WI38 (cell line): ENCODE data around the gene RAPGEF5.

Experiments
- H3K4me3 ChIP-seq: 2 replicates; pipeline ENCODE4 v1.5.1; 2011; ENCODE audit warnings: low read depth, mild to moderate bottlenecking, control low read depth, low read length
- TF ChIP-seq, protein P1 (sequence below): IDR thresholded peaks from 2 replicates; pipeline ENCODE4 v1.5.1; 2012; ENCODE audit warnings: low read depth, mild to moderate bottlenecking, control low read depth, low read length

RAPGEF5 gene

DNA sequence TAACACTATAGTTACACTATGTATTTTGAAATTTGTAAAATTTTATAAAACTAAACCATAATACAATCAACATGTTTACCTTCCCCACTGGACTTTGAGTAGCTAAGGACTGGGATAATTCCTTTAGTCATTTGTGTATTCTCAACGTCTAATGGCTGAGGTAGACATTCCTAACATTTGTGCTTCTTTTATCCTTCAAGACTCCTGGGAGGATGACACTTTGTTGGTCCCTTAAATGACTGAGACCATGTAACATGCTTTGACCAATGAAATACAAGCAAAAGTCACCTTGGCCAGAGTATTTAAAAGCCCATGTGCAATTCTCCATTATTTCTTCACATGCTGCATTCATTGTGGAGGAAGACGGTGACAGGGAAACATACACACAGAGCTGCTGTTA is 18.5 kb downstream of the RAPGEF5 start:
- TF ChIP-seq, protein P1, sequence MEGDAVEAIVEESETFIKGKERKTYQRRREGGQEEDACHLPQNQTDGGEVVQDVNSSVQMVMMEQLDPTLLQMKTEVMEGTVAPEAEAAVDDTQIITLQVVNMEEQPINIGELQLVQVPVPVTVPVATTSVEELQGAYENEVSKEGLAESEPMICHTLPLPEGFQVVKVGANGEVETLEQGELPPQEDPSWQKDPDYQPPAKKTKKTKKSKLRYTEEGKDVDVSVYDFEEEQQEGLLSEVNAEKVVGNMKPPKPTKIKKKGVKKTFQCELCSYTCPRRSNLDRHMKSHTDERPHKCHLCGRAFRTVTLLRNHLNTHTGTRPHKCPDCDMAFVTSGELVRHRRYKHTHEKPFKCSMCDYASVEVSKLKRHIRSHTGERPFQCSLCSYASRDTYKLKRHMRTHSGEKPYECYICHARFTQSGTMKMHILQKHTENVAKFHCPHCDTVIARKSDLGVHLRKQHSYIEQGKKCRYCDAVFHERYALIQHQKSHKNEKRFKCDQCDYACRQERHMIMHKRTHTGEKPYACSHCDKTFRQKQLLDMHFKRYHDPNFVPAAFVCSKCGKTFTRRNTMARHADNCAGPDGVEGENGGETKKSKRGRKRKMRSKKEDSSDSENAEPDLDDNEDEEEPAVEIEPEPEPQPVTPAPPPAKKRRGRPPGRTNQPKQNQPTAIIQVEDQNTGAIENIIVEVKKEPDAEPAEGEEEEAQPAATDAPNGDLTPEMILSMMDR: no peak
- H3K4me3 ChIP-seq: no peak overlapping the region

DNA sequence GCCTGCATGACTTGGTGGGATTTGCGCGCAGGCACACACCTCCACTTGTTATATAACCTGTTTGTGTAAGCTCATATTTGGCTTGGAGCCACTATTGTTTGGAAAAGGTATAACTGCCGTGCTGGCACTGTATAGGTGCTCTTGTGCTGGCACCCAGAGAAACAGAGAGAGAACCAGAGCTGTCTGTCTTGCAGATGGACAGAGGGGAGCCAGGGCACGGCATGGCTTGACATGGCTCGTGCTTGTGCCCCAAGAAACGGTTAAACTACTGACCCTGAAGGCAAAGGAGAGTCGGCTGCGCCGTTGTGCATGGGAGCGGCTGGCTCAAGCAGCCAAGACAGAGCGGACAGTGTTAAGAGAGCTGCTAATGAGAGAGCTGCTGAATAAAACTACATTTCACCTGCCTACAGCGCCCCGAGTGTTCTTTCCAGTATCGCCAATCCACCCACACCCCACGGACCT is 23.2 kb downstream of the RAPGEF5 start:
- TF ChIP-seq, protein P1: no peak

DNA sequence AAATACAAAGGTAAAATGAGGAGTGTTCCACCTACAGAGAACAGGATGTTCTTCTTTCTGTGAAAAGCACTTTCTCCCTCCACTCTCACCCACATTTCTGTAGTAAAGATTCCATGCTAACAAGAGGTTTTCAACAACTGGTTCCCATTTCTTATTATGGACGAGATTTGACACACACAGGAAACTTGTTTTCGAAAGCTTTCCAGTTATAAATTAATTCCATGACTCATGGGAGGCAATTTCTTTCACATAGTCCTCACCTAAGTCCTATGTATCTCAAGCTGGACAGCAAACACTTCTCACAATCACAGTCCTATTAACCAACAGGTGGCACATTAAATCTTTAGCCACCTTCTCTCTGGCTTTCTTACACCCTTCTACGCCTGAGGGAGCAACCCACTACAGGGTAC is 24.5 kb downstream of the RAPGEF5 start:
- TF ChIP-seq, protein P1: no peak
- no peak overlapping the region for H3K4me3 ChIP-seq

More for the DNA sequence above, 23.2 kb downstream of the RAPGEF5 start:
- H3K4me3 ChIP-seq: no peak overlapping the region

DNA sequence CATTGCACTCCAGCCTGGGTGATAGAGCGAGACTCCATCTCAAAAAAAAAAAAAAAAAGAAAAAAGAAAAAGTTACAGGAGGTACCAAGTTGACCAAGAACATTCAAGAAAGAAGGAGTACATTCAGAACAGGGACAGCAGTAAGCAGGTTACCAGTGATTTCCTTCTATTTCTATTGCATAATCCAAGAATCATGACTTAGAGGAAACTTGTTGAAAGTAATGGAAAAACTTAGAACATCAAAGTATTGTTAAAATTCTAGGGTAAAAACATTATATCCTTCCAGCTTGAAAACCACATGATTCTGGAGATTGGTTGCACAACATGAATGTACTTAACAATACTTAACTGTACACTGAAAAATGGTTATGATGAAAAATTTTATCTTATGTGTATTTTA is 25.2 kb downstream of the RAPGEF5 start:
- H3K4me3 ChIP-seq: no peak overlapping the region
- TF ChIP-seq, protein P1: no peak

DNA sequence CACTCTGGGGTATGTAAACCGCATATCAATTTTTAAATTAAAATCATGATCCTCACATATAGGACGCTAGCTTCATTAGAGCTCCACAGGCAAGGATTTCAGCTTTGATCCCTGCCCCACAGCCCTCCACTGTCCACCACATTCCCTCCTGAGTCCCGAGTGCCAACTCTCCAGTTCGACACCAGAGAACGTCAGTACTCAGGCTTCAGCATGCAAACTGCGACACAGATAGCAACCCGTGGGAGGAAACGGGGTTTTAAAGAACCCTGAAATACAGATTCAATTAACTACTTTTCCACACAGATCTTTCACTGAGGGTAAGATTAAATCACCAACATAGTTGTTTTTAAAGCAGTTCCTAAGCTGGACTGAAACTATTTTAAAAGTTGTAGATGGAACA is 26.1 kb downstream of the RAPGEF5 start:
- TF ChIP-seq, protein P1: no peak
- H3K4me3 ChIP-seq: no peak overlapping the region

DNA sequence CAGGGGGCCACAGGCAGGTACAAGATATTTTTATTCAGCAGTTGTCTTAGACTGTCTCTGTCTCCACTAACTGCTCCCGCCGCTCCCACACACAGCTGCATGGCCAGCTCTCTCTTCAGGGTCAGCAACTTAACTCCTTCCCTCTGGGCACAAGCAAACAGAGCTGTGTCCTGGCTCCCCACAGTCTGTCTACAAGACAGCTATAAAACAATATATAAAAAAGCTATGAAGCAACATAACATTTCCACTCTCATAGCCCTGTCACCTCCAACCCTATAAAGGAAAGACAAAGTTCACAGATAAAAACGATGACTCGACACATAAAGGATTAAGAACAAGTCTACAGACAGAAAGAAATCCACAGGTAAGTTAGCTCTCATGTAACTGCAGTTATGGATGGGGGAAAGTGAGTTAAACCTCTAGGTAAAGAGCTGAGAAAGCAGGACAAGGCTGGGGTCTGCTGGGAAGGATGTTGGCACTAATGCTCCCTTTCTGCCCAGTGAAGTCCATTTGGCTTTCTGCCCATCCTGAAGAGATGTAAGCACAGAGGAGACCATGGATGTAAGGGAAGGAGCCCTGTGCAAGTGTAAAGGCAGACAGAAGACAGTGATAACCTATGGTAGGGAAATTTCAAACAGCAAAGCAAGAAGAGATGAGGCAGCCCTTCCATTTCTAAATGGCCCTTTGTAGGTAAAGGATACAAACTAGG is 27.0 kb downstream of the RAPGEF5 start:
- no peak overlapping the region for H3K4me3 ChIP-seq
- TF ChIP-seq, protein P1: no peak

DNA sequence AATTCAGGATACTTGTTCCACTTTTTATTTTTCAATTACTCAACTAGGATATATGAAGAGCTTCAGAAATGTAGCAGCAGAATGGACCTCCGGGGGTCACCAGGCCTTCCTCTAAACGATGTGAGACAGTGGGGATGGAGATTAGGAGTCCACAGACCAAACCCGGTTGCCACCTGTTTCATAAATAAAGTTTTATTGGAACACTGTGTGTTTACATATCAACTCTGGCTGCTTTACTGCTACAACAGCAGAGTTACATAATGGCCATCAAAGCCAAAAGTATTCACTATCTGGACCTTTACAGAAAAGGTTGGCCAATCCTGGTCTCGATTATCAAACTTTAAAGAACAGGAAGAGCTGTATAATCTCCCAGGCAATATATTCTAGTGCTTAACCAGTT is 30.8 kb downstream of the RAPGEF5 start:
- TF ChIP-seq, protein P1: no peak
- H3K4me3 ChIP-seq: no peak overlapping the region
